ENCODE results near the gene DMBX1. TPM values are rescaled to one million over a fixed set of nuclear protein-coding genes. Genes with fewer than 3 reads are reported as not detected.

DMBX1 gene
- total and polyA plus RNA-seq, 2 of the 13 experiments (the other 11 are each of a cell fraction or from before 2014, with no cell fraction given), result not detected

GRCh38 chr1:46466477-46467182, 23.0 kb upstream of the DMBX1 start (continued):
- TF ChIP-seq ZNF136 (CRISPR knock-in tag; IDR thresholded peaks at IDR 0.05; ENCODE audit: low read depth) (no peak), POLR2AphosphoS2 (IDR thresholded peaks at IDR 0.05; ENCODE audit: low read depth, low read length) (no peak), KLF11 (CRISPR knock-in tag; IDR thresholded peaks at IDR 0.05) (no peak), FOXP1 (IDR thresholded peaks at IDR 0.05) (no peak), FOXP1 (CRISPR knock-in tag; IDR thresholded peaks at IDR 0.05) (no peak), PREB (CRISPR knock-in tag; IDR thresholded peaks at IDR 0.05) (no peak), FIP1L1 (IDR thresholded peaks at IDR 0.05; ENCODE audit: borderline replicate concordance, insufficient read depth, low read depth, low read length) (no peak), MTF1 (CRISPR knock-in tag; IDR thresholded peaks at IDR 0.05) (no peak), ZNF768 (CRISPR knock-in tag; IDR thresholded peaks at IDR 0.05) (no peak), ZNF512B (CRISPR knock-in tag; IDR thresholded peaks at IDR 0.05; ENCODE audit: borderline replicate concordance) (0 out of 2 replicates have a peak, but pooled peaks have one; percentile 39), SNAI1 (CRISPR knock-in tag; IDR thresholded peaks at IDR 0.05; ENCODE audit: borderline replicate concordance) (no peak), ZNF780A (CRISPR knock-in tag; IDR thresholded peaks at IDR 0.05) (no peak), ZNF687 (CRISPR knock-in tag; IDR thresholded peaks at IDR 0.05) (peak; percentile 50), PRPF4 (IDR thresholded peaks at IDR 0.05; ENCODE audit: low read depth, low read length, poor library complexity, severe bottlenecking) (no peak), ZBTB46 (CRISPR knock-in tag; IDR thresholded peaks at IDR 0.05; ENCODE audit: borderline replicate concordance) (no peak)
